ENCODE measurements around the gene LDLRAD4.

DNA sequence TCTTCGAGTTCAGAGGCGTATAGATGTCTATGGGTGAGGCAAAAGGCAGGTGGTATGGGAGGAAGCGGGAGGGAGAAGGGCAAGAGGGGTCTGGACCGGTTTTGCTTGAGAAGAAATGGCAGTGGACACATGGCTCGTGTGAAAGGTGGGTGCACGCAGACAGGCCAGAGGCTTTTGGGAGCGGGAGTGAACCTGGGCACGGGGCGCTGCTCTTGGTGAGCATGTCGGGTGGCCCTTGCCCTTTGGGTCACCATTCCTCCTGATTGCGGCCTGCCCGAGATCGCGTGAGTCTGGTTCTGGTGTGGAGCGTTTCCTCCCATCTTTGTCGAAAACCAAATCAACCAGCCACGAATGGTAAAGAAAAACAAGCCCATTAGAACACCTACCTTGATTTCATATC lies 12.6 kb downstream of the LDLRAD4 start:
- TF ChIP-seq, protein P1, sequence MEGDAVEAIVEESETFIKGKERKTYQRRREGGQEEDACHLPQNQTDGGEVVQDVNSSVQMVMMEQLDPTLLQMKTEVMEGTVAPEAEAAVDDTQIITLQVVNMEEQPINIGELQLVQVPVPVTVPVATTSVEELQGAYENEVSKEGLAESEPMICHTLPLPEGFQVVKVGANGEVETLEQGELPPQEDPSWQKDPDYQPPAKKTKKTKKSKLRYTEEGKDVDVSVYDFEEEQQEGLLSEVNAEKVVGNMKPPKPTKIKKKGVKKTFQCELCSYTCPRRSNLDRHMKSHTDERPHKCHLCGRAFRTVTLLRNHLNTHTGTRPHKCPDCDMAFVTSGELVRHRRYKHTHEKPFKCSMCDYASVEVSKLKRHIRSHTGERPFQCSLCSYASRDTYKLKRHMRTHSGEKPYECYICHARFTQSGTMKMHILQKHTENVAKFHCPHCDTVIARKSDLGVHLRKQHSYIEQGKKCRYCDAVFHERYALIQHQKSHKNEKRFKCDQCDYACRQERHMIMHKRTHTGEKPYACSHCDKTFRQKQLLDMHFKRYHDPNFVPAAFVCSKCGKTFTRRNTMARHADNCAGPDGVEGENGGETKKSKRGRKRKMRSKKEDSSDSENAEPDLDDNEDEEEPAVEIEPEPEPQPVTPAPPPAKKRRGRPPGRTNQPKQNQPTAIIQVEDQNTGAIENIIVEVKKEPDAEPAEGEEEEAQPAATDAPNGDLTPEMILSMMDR (conservative IDR thresholded peaks at IDR 0.05), result no peak
- no peak for TF ChIP-seq ZFX (IDR thresholded peaks at IDR 0.05)
